WERI-Rb-1 (cell line): Measurements from ENCODE around the gene EIF1.

Source experiments
- DNase-seq: peaks from one replicate; pipeline ENCODE4 v3.0.0-alpha.2; 2020
- H3K27ac ChIP-seq: fragments of 250-450 bp; sonication (Bioruptor Pico); 2 replicates; pipeline ENCODE4 v1.5.1; 2020; ENCODE audit warnings: mild to moderate bottlenecking, moderate library complexity
- H3K27me3 ChIP-seq: fragments of 250-450 bp; sonication (Bioruptor Pico); 2 replicates; pipeline ENCODE4 v1.5.1; 2021; ENCODE audit warnings: mild to moderate bottlenecking, low read depth, moderate library complexity; ENCODE audit not compliant: insufficient read depth, severe bottlenecking
- H3K36me3 ChIP-seq: fragments of 250-450 bp; sonication (Bioruptor Pico); 2 replicates; pipeline ENCODE4 v1.5.1; 2020; ENCODE audit warnings: mild to moderate bottlenecking, moderate library complexity
- H3K4me3 ChIP-seq: 2 replicates; pipeline ENCODE4 v1.5.1; 2011; ENCODE audit warnings: low read depth, mild to moderate bottlenecking, control low read depth, low read length
- H3K9me3 ChIP-seq: fragments of 250-450 bp; sonication (Bioruptor Pico); 2 replicates; pipeline ENCODE4 v1.5.1; 2021; ENCODE audit warnings: mild to moderate bottlenecking, moderate library complexity; ENCODE audit not compliant: severe bottlenecking
- CTCF ChIP-seq: IDR thresholded peaks from 2 replicates; pipeline ENCODE4 v1.5.1; 2011; ENCODE audit warnings: low read depth, mild to moderate bottlenecking, control low read depth, inconsistent platforms, low read length

EIF1 gene

GRCh38 chr17:41650794-41651624 lies 37.7 kb upstream of the EIF1 start:
- no peak overlapping the region for H3K4me3 ChIP-seq
- DNase-seq, result no peak
- H3K27me3 ChIP-seq, result no peaks in the 10 kb centered on the region
- H3K36me3 ChIP-seq, result no peaks in the 10 kb centered on the region
- H3K27ac ChIP-seq, result no peak overlapping the region
- no peaks in the 10 kb centered on the region for H3K9me3 ChIP-seq
- TF ChIP-seq CTCF, result no peak

- Histone ChIP-seq H3K4me3 (no peak overlapping the region), H3K9me3 (no peaks in the 10 kb centered on the region), H3K27ac (no peak overlapping the region), H3K27me3 (no peaks in the 10 kb centered on the region), H3K36me3 (no peaks in the 10 kb centered on the region)
- DNase-seq, result no peak
- no peak for TF ChIP-seq CTCF
These were observed 36.8 kb upstream of the EIF1 start for GRCh38 chr17:41651625-41652460.

- no peak overlapping the region for H3K4me3 ChIP-seq
- H3K36me3 ChIP-seq, result no peaks in the 10 kb centered on the region
- DNase-seq, result no peak
- H3K27ac ChIP-seq, result no peak overlapping the region
- H3K27me3 ChIP-seq, result no peaks in the 10 kb centered on the region
- H3K9me3 ChIP-seq, result no peaks in the 10 kb centered on the region
- TF ChIP-seq CTCF, result no peak
These were observed 36.2 kb upstream of the EIF1 start for GRCh38 chr17:41652461-41652970.

DNA sequence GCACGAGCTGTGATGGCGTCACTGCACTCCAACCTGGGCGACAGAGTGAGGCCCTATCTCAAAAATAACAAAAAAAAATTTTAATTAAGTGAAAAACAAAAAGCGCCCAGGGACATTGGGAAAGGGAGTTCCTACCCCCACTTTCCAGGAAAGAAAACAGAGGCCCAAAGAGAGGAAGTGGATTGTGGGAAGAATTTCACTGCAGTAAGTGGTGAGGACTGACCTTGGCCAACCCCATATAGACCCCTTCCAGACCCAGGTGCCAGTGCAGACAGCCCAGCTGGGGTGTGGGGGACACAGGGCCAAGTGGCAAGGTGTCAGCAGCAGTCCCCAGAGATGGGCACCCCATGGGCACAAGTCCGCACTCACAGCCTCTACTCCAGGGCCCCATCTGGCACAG lies 35.3 kb upstream of the EIF1 start:
- Histone ChIP-seq H3K27ac (no peak overlapping the region), H3K9me3 (no peaks in the 10 kb centered on the region), H3K36me3 (no peaks in the 10 kb centered on the region), H3K27me3 (no peaks in the 10 kb centered on the region), H3K4me3 (no peak overlapping the region)
- TF ChIP-seq CTCF, result no peak
- DNase-seq, result no peak

GRCh38 chr17:41653892-41654677 lies 34.6 kb upstream of the EIF1 start:
- Histone ChIP-seq H3K27ac (no peak overlapping the region), H3K4me3 (no peak overlapping the region), H3K9me3 (no peaks in the 10 kb centered on the region), H3K27me3 (no peaks in the 10 kb centered on the region), H3K36me3 (no peaks in the 10 kb centered on the region)
- no peak for TF ChIP-seq CTCF
- no peak for DNase-seq
